HCT116 (cell line): ENCODE results near the gene SLF1. TPM values are rescaled to one million over a fixed set of nuclear protein-coding genes. Genes with fewer than 3 reads are reported as not detected.

ENCODE experiments used
- ATAC-seq: fragments of 200-7000 bp; cut with Tn5 transposase; 2 replicates; pipeline ENCODE4 v1.9.1; 2020; ENCODE audit warnings: mild to moderate bottlenecking, moderate library complexity
- BruUV-seq: library from RNA; stranded (reverse); fragments of 400-500 nt; replicated peaks from 2 replicates; lab custom pipeline; 2021; lab: Mats Ljungman, UMichigan
- CTCF ChIA-PET: fragments of 300-600 bp; sonication (Branson Sonifier 250); formaldehyde crosslinking; loops from one replicate; lab custom pipeline; 2021; ENCODE audit warnings: antibody characterized with exemption; lab: Charles Lee
- POLR2A ChIA-PET: fragments of 300-600, 350-600 bp; sonication (Branson Sonifier 250); formaldehyde crosslinking; loops from one replicate; lab custom pipeline; 2021; ENCODE audit warnings: antibody characterized with exemption; lab: Charles Lee
- RAD21 ChIA-PET, 2 experiments: fragments of 300-600 bp; sonication (Branson Sonifier 250); formaldehyde crosslinking; loops; one replicate each; lab custom pipeline; 2023; ENCODE audit warnings: low total read pairs in 2 of 2; ENCODE audit not compliant: uncharacterized antibody in 2 of 2, unreplicated experiment in 2 of 2, low non-redundant PET in 1 of 2; lab: Charles Lee
- DNase-seq: peaks from one replicate; pipeline ENCODE4 v3.0.0-alpha.2; 2010; ENCODE audit warnings: low read depth, low spot score
- H2AFZ ChIP-seq: fragments of 200-600 bp; shearing (Covaris generic), sonication (generic); 2 replicates; pipeline ENCODE4 v1.6.1; 2017; ENCODE audit warnings: low read depth, mixed run types, mixed read lengths, antibody characterized with exemption, low read length; ENCODE audit not compliant: poor library complexity, severe bottlenecking
- H3K27ac ChIP-seq: 2 replicates; pipeline ENCODE4 v1.5.1; 2012; ENCODE audit warnings: low read depth, low read length
- H3K27me3 ChIP-seq: fragments of 200-600 bp; sonication (generic); 2 replicates; pipeline ENCODE4 v1.6.1; 2016; ENCODE audit warnings: mixed run types, low read length, mixed read lengths; ENCODE audit not compliant: insufficient read depth
- H3K36me3 ChIP-seq, 2 experiments: fragments of 200-500 bp in 1 of 2; fragments of 200-600 bp in 1 of 2; sonication (Bioruptor generic) in 1 of 2; sonication (generic) in 1 of 2; 2 replicates each; pipeline versions ENCODE4 v1.5.1 to v1.6.1; 2014 to 2016; ENCODE audit warnings: low read length in 2 of 2, inconsistent platforms in 1 of 2, mixed read lengths in 1 of 2, mixed run types in 1 of 2; ENCODE audit not compliant: insufficient read depth in 2 of 2, control insufficient read depth in 1 of 2
- H3K4me1 ChIP-seq, 2 experiments: fragments of 200-600 bp in 1 of 2; sonication (generic) in 1 of 2; 2 replicates each; pipeline versions ENCODE4 v1.5.1 to v1.6.1; 2012 to 2017; ENCODE audit warnings: low read length in 2 of 2, inconsistent platforms in 1 of 2, mild to moderate bottlenecking in 1 of 2, mixed read lengths in 1 of 2, mixed run types in 1 of 2, moderate library complexity in 1 of 2; ENCODE audit not compliant: insufficient read depth in 2 of 2, control insufficient read depth in 1 of 2
- H3K4me2 ChIP-seq: fragments of 200-600 bp; sonication (generic); 2 replicates; pipeline ENCODE4 v1.6.1; 2017; ENCODE audit warnings: mixed run types, low read length, mixed read lengths
- H3K4me3 ChIP-seq, 2 experiments: fragments of 200-600 bp in 1 of 2; sonication (generic) in 1 of 2; replicated peaks in 1 of 2; 2 replicates each; pipeline ENCODE4 v1.5.1; 2011 to 2016; ENCODE audit warnings: low read length in 2 of 2, control low read depth in 1 of 2, low read depth in 1 of 2, mild to moderate bottlenecking in 1 of 2, mixed read lengths in 1 of 2, mixed run types in 1 of 2
- H3K79me2 ChIP-seq: fragments of 200-600 bp; sonication (generic); 2 replicates; pipeline ENCODE4 v1.6.1; 2017; ENCODE audit warnings: mild to moderate bottlenecking, mixed run types, low read length, moderate library complexity, mixed read lengths; ENCODE audit not compliant: insufficient read depth
- H3K9ac ChIP-seq: fragments of 200-600 bp; sonication (generic); 2 replicates; pipeline ENCODE4 v1.6.1; 2016; ENCODE audit warnings: low read length, mixed read lengths
- H3K9me2 ChIP-seq: fragments of 200-600 bp; sonication (generic), shearing (Covaris generic); 2 replicates; pipeline ENCODE4 v1.6.1; 2017; ENCODE audit warnings: mixed run types, mild to moderate bottlenecking, moderate library complexity; ENCODE audit not compliant: insufficient read depth
- H3K9me3 ChIP-seq, 2 experiments: fragments of 200-500 bp in 1 of 2; fragments of 200-600 bp in 1 of 2; sonication (Bioruptor generic) in 1 of 2; sonication (generic) in 1 of 2; 2 replicates each; pipeline ENCODE4 v1.6.1; 2014 to 2017; ENCODE audit warnings: low read length in 2 of 2, mixed read lengths in 2 of 2, inconsistent platforms in 1 of 2, low read depth in 1 of 2, mild to moderate bottlenecking in 1 of 2, mixed run types in 1 of 2, moderate library complexity in 1 of 2; ENCODE audit not compliant: control insufficient read depth in 1 of 2, insufficient read depth in 1 of 2
- H4K20me1 ChIP-seq: fragments of 200-600 bp; sonication (generic), shearing (Covaris generic); 2 replicates; pipeline ENCODE4 v1.6.1; 2017; ENCODE audit warnings: mixed run types, mild to moderate bottlenecking, moderate library complexity; ENCODE audit not compliant: insufficient read depth
- ATF3 ChIP-seq: IDR thresholded peaks from 2 replicates; pipeline ENCODE4 v1.6.1; 2012
- CBX3 ChIP-seq: IDR thresholded peaks from 2 replicates; pipeline ENCODE4 v1.6.1; 2012; ENCODE audit warnings: low read depth
- CEBPB ChIP-seq: IDR thresholded peaks from 2 replicates; pipeline ENCODE4 v1.6.1; 2012; ENCODE audit warnings: low read depth
- EGR1 ChIP-seq: IDR thresholded peaks from 2 replicates; pipeline ENCODE4 v1.6.1; 2012; ENCODE audit warnings: low read depth
- ELF1 ChIP-seq: IDR thresholded peaks from 2 replicates; pipeline ENCODE4 v1.6.1; 2012; ENCODE audit warnings: low read depth, borderline replicate concordance
- FOSL1 ChIP-seq: IDR thresholded peaks from 2 replicates; pipeline ENCODE4 v1.6.1; 2012; ENCODE audit warnings: low read depth
- JUND ChIP-seq: IDR thresholded peaks from 2 replicates; pipeline ENCODE4 v1.6.1; 2012
- MAX ChIP-seq: IDR thresholded peaks from 2 replicates; pipeline ENCODE4 v1.6.1; 2012
- POLR2AphosphoS5 ChIP-seq: IDR thresholded peaks from 2 replicates; pipeline ENCODE4 v1.6.1; 2011; ENCODE audit warnings: mild to moderate bottlenecking, low read depth, low read length, moderate library complexity
- RAD21 ChIP-seq: IDR thresholded peaks from 2 replicates; pipeline ENCODE4 v1.6.1; 2012; ENCODE audit warnings: low read depth, mild to moderate bottlenecking
- SIN3A ChIP-seq: IDR thresholded peaks from 2 replicates; pipeline ENCODE4 v1.6.1; 2012; ENCODE audit warnings: low read depth
- ZFX ChIP-seq: fragments of 450-650 bp; IDR thresholded peaks from 2 replicates; pipeline ENCODE4 v1.6.1; 2017
- ZNF274 ChIP-seq: fragments of 200-500 bp; sonication (Bioruptor generic); IDR thresholded peaks from 2 replicates; pipeline ENCODE4 v1.6.1; 2014; ENCODE audit warnings: mild to moderate bottlenecking, low read depth, low read length, inconsistent platforms
- intact Hi-C: fragments of 100-400 bp; cut with micrococcal nuclease; formaldehyde crosslinking; loops from 2 replicates; pipeline ENCODE4 v1.10.0; 2022
- total RNA-seq: library from RNA; stranded (reverse); gene quantifications from one replicate; pipeline ENCODE4 v1.2.1, GENCODE V29; 2021; ENCODE audit not compliant: unreplicated experiment

SLF1 gene
- total RNA-seq, 1 experiment from 2014 or later, result 10.4 TPM

- TF ChIP-seq EGR1 (no peak), FOSL1 (no peak), ZNF274 (no peak), JUND (no peak), ATF3 (no peak), ELF1 (no peak), CEBPB (no peak), ZFX (no peak)
These were observed 88.9 kb downstream of the SLF1 start (continued) for GRCh38 chr5:94707359-94707758.

GRCh38 chr5:94709277-94709676 is 90.8 kb downstream of the SLF1 start:
- RAD21 ChIA-PET, result no interaction called here
- DNase-seq (no peak), ATAC-seq (no peak)
- TF ChIP-seq CBX3, result no peak
- TF ChIP-seq ZNF274, result no peak
- TF ChIP-seq POLR2AphosphoS5, result no peak
- TF ChIP-seq CEBPB, result no peak
- no peak overlapping the region for H2AFZ ChIP-seq
- CTCF ChIA-PET, result no interaction called here
- H3K9ac ChIP-seq, result no peak overlapping the region
- 0 out of 4 replicates have a peak, but pooled peaks cover 0 to 2% of the 10 kb centered on the region in 2 experiments for H3K36me3 ChIP-seq
- no peaks in the 10 kb centered on the region for H3K27me3 ChIP-seq
- H4K20me1 ChIP-seq, result no peaks in the 10 kb centered on the region
- no peak overlapping the region for H3K27ac ChIP-seq
- H3K9me3 ChIP-seq, result no peaks in the 10 kb centered on the region
- intact Hi-C loops, result no loop called here
- no TSS peak for BruUV-seq
- no peaks in the 10 kb centered on the region for H3K4me1 ChIP-seq
- H3K4me2 ChIP-seq, result no peak overlapping the region
- H3K4me3 ChIP-seq, result no peak overlapping the region
- H3K79me2 ChIP-seq, result no peaks in the 10 kb centered on the region
- POLR2A ChIA-PET, result no interaction called here
- no peaks in the 10 kb centered on the region for H3K9me2 ChIP-seq

- TF ChIP-seq MAX (no peak), RAD21 (no peak), SIN3A (no peak), JUND (no peak), ATF3 (no peak)
- TF ChIP-seq, all 23 proteins: peak for 0
- Histone ChIP-seq H3K36me3 (0 out of 4 replicates have a peak, but pooled peaks cover 0 to 2% of the 10 kb centered on the region in 2 experiments), H3K4me2 (no peak overlapping the region), H3K27ac (no peak overlapping the region), H2AFZ (no peak overlapping the region), H3K9ac (no peak overlapping the region), H3K9me2 (no peaks in the 10 kb centered on the region), H3K4me1 (no peaks in the 10 kb centered on the region), H3K27me3 (no peaks in the 10 kb centered on the region), H4K20me1 (no peaks in the 10 kb centered on the region), H3K9me3 (no peaks in the 10 kb centered on the region), H3K79me2 (no peaks in the 10 kb centered on the region), H3K4me3 (no peak overlapping the region)
- DNase-seq, result no peak
- RAD21 ChIA-PET, result no interaction called here
- intact Hi-C loops, result no loop called here
- CTCF ChIA-PET, result no interaction called here
- POLR2A ChIA-PET, result no interaction called here
- no peak for ATAC-seq
- BruUV-seq, result no TSS peak
These were observed 93.3 kb downstream of the SLF1 start for GRCh38 chr5:94711785-94712184.
